CD4-positive, alpha-beta memory T cell (primary cell): ENCODE data around the gene CHRNA4. TPM values are rescaled to one million over a fixed set of nuclear protein-coding genes. Genes with fewer than 3 reads are reported as not detected.
A peak's percentile ranks its signal among the peaks of the same experiment; 100 is the strongest.
"Not testable (repeated sequence)": the region's sequence is repeated elsewhere in the genome, so short reads cannot be mapped to it uniquely, and the experiment has no call there.

ENCODE experiments used
- CTCF ChIA-PET: fragments of 350-600 bp; sonication (Branson Sonifier 250); formaldehyde crosslinking; loops from one replicate; lab custom pipeline; 2021; ENCODE audit warnings: inconsistent platforms; ENCODE audit not compliant: partially characterized antibody; lab: Charles Lee
- POLR2A ChIA-PET: fragments of 350-600 bp; sonication (Branson Sonifier 250); formaldehyde crosslinking; loops from one replicate; lab custom pipeline; 2021; ENCODE audit not compliant: partially characterized antibody; lab: Charles Lee
- DNase-seq, 5 donors: peaks; one replicate each; pipeline versions ENCODE4 v3.0.0 to v3.0.0-alpha.2; 2020 to 2022; ENCODE audit warnings: mixed read lengths in 1 of 5
- H3K27ac ChIP-seq: one replicate; pipeline ENCODE4 v1.7.0; 2013; ENCODE audit warnings: low read depth, low read length
- H3K27me3 ChIP-seq: 2 replicates; pipeline ENCODE4 v1.7.0; 2013; ENCODE audit warnings: mild to moderate bottlenecking, low read length, moderate library complexity; ENCODE audit not compliant: insufficient read depth
- H3K36me3 ChIP-seq: 2 replicates; pipeline ENCODE4 v1.7.0; 2013; ENCODE audit warnings: mild to moderate bottlenecking, low read length, moderate library complexity; ENCODE audit not compliant: insufficient read depth
- H3K4me1 ChIP-seq: 2 replicates; pipeline ENCODE4 v1.7.0; 2013; ENCODE audit warnings: mild to moderate bottlenecking, low read length, moderate library complexity; ENCODE audit not compliant: insufficient read depth
- H3K4me3 ChIP-seq, 2 donors: one replicate each; pipeline ENCODE4 v1.7.0; 2013; ENCODE audit warnings: low read length in 2 of 2, mild to moderate bottlenecking in 1 of 2
- H3K9me3 ChIP-seq, 2 donors: one replicate each; pipeline ENCODE4 v1.7.0; 2013; ENCODE audit warnings: low read length in 2 of 2, control low read depth in 1 of 2; ENCODE audit not compliant: control insufficient read depth in 1 of 2
- H3K27ac Mint-ChIP-seq, 7 donors: one replicate each; pipeline ENCODE4 v1.8.0; 2020 to 2021; ENCODE audit warnings: mixed read lengths in 7 of 7, mild to moderate bottlenecking in 6 of 7, inconsistent platforms in 3 of 7, moderate library complexity in 3 of 7
- H3K27me3 Mint-ChIP-seq, 2 donors: one replicate each; pipeline ENCODE4 v1.8.0; 2020 to 2021; ENCODE audit warnings: mixed read lengths in 2 of 2
- H3K36me3 Mint-ChIP-seq, 2 donors: one replicate each; pipeline ENCODE4 v1.8.0; 2020 to 2021; ENCODE audit warnings: mixed read lengths in 2 of 2, inconsistent platforms in 1 of 2, mild to moderate bottlenecking in 1 of 2
- H3K4me1 Mint-ChIP-seq, 4 donors: one replicate each; pipeline ENCODE4 v1.8.0; 2020 to 2021; ENCODE audit warnings: mixed read lengths in 4 of 4, mild to moderate bottlenecking in 1 of 4
- H3K4me3 Mint-ChIP-seq, 8 donors: one replicate each; pipeline ENCODE4 v1.8.0; 2020 to 2021; ENCODE audit warnings: mixed read lengths in 8 of 8, mild to moderate bottlenecking in 7 of 8, moderate library complexity in 6 of 8, inconsistent platforms in 3 of 8
- H3K9me3 Mint-ChIP-seq, 8 donors: one replicate each; pipeline ENCODE4 v1.8.0; 2020 to 2021; ENCODE audit warnings: mixed read lengths in 8 of 8, mild to moderate bottlenecking in 5 of 8, inconsistent platforms in 3 of 8, moderate library complexity in 1 of 8
- intact Hi-C: fragments of 100-400 bp; cut with micrococcal nuclease; formaldehyde crosslinking; loops from one replicate; pipeline ENCODE4 v1.15.1; 2023
- polyA plus RNA-seq, 2 donors: library from polyadenylated mRNA; unstranded; fragments of 300-500 nt; fragmentation: Illumina TruSeq; gene quantifications; one replicate each; pipeline ENCODE4 v1.2.3, GENCODE V29; 2021
- total RNA-seq, 2 experiments: library from RNA; stranded (reverse); gene quantifications; one replicate each; pipeline ENCODE4 v1.2.3, GENCODE V29; 2021

The CHRNA4 gene
- total and polyA plus RNA-seq, 4 experiments from 2014 or later: not detected

- no peak overlapping the region for H3K27ac ChIP-seq
- H3K36me3 Mint-ChIP-seq: peaks cover 0 to 4% of the 10 kb centered on the region in 2 donors
- H3K4me1 ChIP-seq: no peaks in the 10 kb centered on the region
- no peaks in the 10 kb centered on the region for H3K9me3 ChIP-seq
- H3K27me3 Mint-ChIP-seq: peaks cover 4 to 13% of the 10 kb centered on the region in 2 donors
- DNase-seq: peak in 1 of 5 donors; percentile 12
- H3K4me1 Mint-ChIP-seq: no peaks in the 10 kb centered on the region
- H3K27me3 ChIP-seq: no peaks in the 10 kb centered on the region
- H3K4me3 ChIP-seq: no peak overlapping the region
- H3K36me3 ChIP-seq: no peaks in the 10 kb centered on the region
- H3K9me3 Mint-ChIP-seq: peaks cover 0 to 9% (median 4%) of the 10 kb centered on the region in 8 donors
- intact Hi-C loops: no loop called here
- no peak overlapping the region for H3K4me3 Mint-ChIP-seq
- ChIA-PET CTCF (no interaction called here), POLR2A (no interaction called here)
- no peak overlapping the region for H3K27ac Mint-ChIP-seq
Measured at GRCh38 chr20:63306673-63307537, 54.2 kb downstream of the CHRNA4 start.

GRCh38 chr20:63305933-63306672, 55.0 kb downstream of the CHRNA4 start:
- intact Hi-C loops, H3K9me3 ChIP-seq: not testable (repeated sequence)
- H3K27me3 Mint-ChIP-seq: peaks cover 7 to 16% of the 10 kb centered on the region in 2 donors

GRCh38 chr20:63305393-63305792, 55.8 kb downstream of the CHRNA4 start:
- peak in 1 of 5 donors; percentile 16 for DNase-seq
- intact Hi-C loops: no loop called here
- Mint-ChIP-seq H3K4me1 (no peaks in the 10 kb centered on the region), H3K36me3 (peaks cover 0 to 4% of the 10 kb centered on the region in 2 donors), H3K27me3 (peaks cover 8 to 16% of the 10 kb centered on the region in 2 donors), H3K4me3 (no peak overlapping the region), H3K9me3 (peaks cover 3 to 20% (median 10%) of the 10 kb centered on the region in 8 donors), H3K27ac (no peak overlapping the region)
- Histone ChIP-seq H3K27me3 (no peaks in the 10 kb centered on the region), H3K4me3 (no peak overlapping the region), H3K9me3 (no peaks in the 10 kb centered on the region), H3K4me1 (no peaks in the 10 kb centered on the region), H3K27ac (no peak overlapping the region), H3K36me3 (no peaks in the 10 kb centered on the region)
- ChIA-PET CTCF (no interaction called here), POLR2A (no interaction called here)

More at GRCh38 chr20:63305933-63306672, 55.0 kb downstream of the CHRNA4 start:
- CTCF ChIA-PET, H3K4me3 ChIP-seq, H3K4me1 Mint-ChIP-seq, H3K27ac ChIP-seq, H3K27ac Mint-ChIP-seq, H3K36me3 Mint-ChIP-seq, H3K36me3 ChIP-seq, H3K4me1 ChIP-seq, POLR2A ChIA-PET, H3K4me3 Mint-ChIP-seq, H3K27me3 ChIP-seq: not testable (repeated sequence)
- peaks cover 3 to 16% (median 8%) of the 10 kb centered on the region in 8 donors for H3K9me3 Mint-ChIP-seq
- peak in 1 of 5 donors; percentile 16 for DNase-seq

GRCh38 chr20:63303095-63303666, 58.0 kb downstream of the CHRNA4 start:
- H3K9me3 Mint-ChIP-seq: peaks cover 3 to 21% (median 10%) of the 10 kb centered on the region in 8 donors
- no peak overlapping the region for H3K27ac Mint-ChIP-seq
- intact Hi-C loops: no loop called here
- H3K36me3 Mint-ChIP-seq: peaks cover 0 to 4% of the 10 kb centered on the region in 2 donors
- Histone ChIP-seq H3K27me3 (peaks cover 6% of the 10 kb centered on the region), H3K36me3 (no peaks in the 10 kb centered on the region), H3K4me1 (no peaks in the 10 kb centered on the region), H3K9me3 (no peaks in the 10 kb centered on the region), H3K27ac (no peak overlapping the region), H3K4me3 (no peak overlapping the region)
- ChIA-PET POLR2A (no interaction called here), CTCF (no interaction called here)
- H3K4me1 Mint-ChIP-seq: no peaks in the 10 kb centered on the region
- H3K4me3 Mint-ChIP-seq: no peak overlapping the region
- peaks cover 14 to 24% of the 10 kb centered on the region in 2 donors for H3K27me3 Mint-ChIP-seq
- no peak for DNase-seq

GRCh38 chr20:63301671-63302070, 59.5 kb downstream of the CHRNA4 start:
- no peak overlapping the region for H3K27ac Mint-ChIP-seq
- no peak for DNase-seq
- ChIA-PET CTCF (no interaction called here), POLR2A (no interaction called here)
- H3K4me3 Mint-ChIP-seq: no peak overlapping the region
- H3K9me3 Mint-ChIP-seq: peaks cover 3 to 21% (median 10%) of the 10 kb centered on the region in 8 donors
- Histone ChIP-seq H3K4me1 (no peaks in the 10 kb centered on the region), H3K27ac (no peak overlapping the region), H3K9me3 (no peaks in the 10 kb centered on the region), H3K27me3 (peaks cover 6% of the 10 kb centered on the region), H3K4me3 (no peak overlapping the region), H3K36me3 (no peaks in the 10 kb centered on the region)
- no peaks in the 10 kb centered on the region for H3K4me1 Mint-ChIP-seq
- H3K27me3 Mint-ChIP-seq: peaks cover 14 to 24% of the 10 kb centered on the region in 2 donors
- intact Hi-C loops: no loop called here
- H3K36me3 Mint-ChIP-seq: peaks cover 0 to 4% of the 10 kb centered on the region in 2 donors

GRCh38 chr20:63298731-63299312, 62.3 kb downstream of the CHRNA4 start:
- H3K9me3 ChIP-seq: no peaks in the 10 kb centered on the region
- intact Hi-C loops: no loop called here
- ChIA-PET POLR2A (no interaction called here), CTCF (no interaction called here)
- no peak overlapping the region for H3K27ac ChIP-seq
- H3K36me3 ChIP-seq: no peaks in the 10 kb centered on the region
- Mint-ChIP-seq H3K27ac (no peak overlapping the region), H3K27me3 (peaks cover 11 to 23% of the 10 kb centered on the region in 2 donors), H3K9me3 (peaks cover 3 to 21% (median 10%) of the 10 kb centered on the region in 8 donors), H3K4me3 (no peak overlapping the region), H3K4me1 (peaks cover 6 to 15% (median 12%) of the 10 kb centered on the region in 4 donors), H3K36me3 (peaks cover 0 to 4% of the 10 kb centered on the region in 2 donors)
- peak in 1 of 5 donors; percentile 4 for DNase-seq
- peaks cover 13% of the 10 kb centered on the region for H3K4me1 ChIP-seq
- no peak overlapping the region for H3K4me3 ChIP-seq
- H3K27me3 ChIP-seq: peaks cover 6% of the 10 kb centered on the region
